Breast epithelium (tissue), 4 donors: Measurements from ENCODE around the gene ZNF813. TPM values are rescaled to one million over a fixed set of nuclear protein-coding genes. Genes with fewer than 3 reads are reported as not detected.
"Not testable (repeated sequence)": the region's sequence is repeated elsewhere in the genome, so short reads cannot be mapped to it uniquely, and the experiment has no call there.

ENCODE experiments used
- DNase-seq, 2 donors: peaks; one replicate each; pipeline ENCODE4 v3.0.0-alpha.2; 2019; ENCODE audit warnings: low spot score in 2 of 2
- H3K27ac ChIP-seq, 2 donors: fragments of 200-600 bp; sonication (generic) in 1 of 2; one replicate each; pipeline ENCODE4 v1.5.1; 2016 to 2019; ENCODE audit warnings: mild to moderate bottlenecking in 1 of 2
- H3K27me3 ChIP-seq, 2 donors: fragments of 200-600 bp; sonication (generic) in 1 of 2; one replicate each; pipeline versions ENCODE4 v1.5.1 to v1.6.0; 2017 to 2019; ENCODE audit warnings: control low read depth in 1 of 2, mild to moderate bottlenecking in 1 of 2
- H3K36me3 ChIP-seq: fragments of 200-600 bp; one replicate; pipeline ENCODE4 v1.5.1; 2019
- H3K4me1 ChIP-seq, 2 donors: fragments of 200-600 bp; sonication (generic); one replicate each; pipeline ENCODE4 v1.5.1; 2016 to 2019; ENCODE audit warnings: control low read depth in 1 of 2
- H3K4me3 ChIP-seq, 3 donors: fragments of 200-600 bp; sonication (generic); 1 replicate in 2 of 3; 2 replicates in 1 of 3; pipeline ENCODE4 v1.5.1; 2016 to 2019; ENCODE audit warnings: mild to moderate bottlenecking in 3 of 3, moderate library complexity in 2 of 3
- H3K9me3 ChIP-seq, 2 donors: fragments of 200-600 bp; sonication (generic) in 1 of 2; one replicate each; pipeline ENCODE4 v1.5.1; 2016 to 2019; ENCODE audit warnings: control low read depth in 1 of 2
- CTCF ChIP-seq, 3 donors: fragments of 450-650 bp; IDR thresholded peaks; one replicate each; pipeline ENCODE4 v1.5.1; 2016 to 2017; ENCODE audit warnings: antibody characterized with exemption in 3 of 3, mild to moderate bottlenecking in 3 of 3, moderate library complexity in 3 of 3
- POLR2A ChIP-seq: fragments of 450-650 bp; IDR thresholded peaks from one replicate; pipeline ENCODE4 v1.6.1; 2016; ENCODE audit warnings: antibody characterized with exemption, mild to moderate bottlenecking, moderate library complexity
- POLR2AphosphoS5 ChIP-seq, 3 donors: sonication (generic); formaldehyde crosslinking; IDR thresholded peaks; one replicate each; pipeline ENCODE4 v1.6.1; 2017; ENCODE audit warnings: antibody characterized with exemption in 3 of 3
- intact Hi-C: fragments of 100-400 bp; cut with DNase I; formaldehyde crosslinking; loops from one replicate; pipeline ENCODE4 v1.15.1; 2023; ENCODE audit warnings: low total_unique reads
- total RNA-seq, 3 donors: library from RNA; depleted of rRNA; stranded (reverse); fragments of >200 nt; gene quantifications; one replicate each; pipeline ENCODE4 v1.1.0, GENCODE V29; 2016

Gene ZNF813
- total RNA-seq, 3 donors from 2014 or later = 3.3 to 7.0 (median 3.4) TPM

- H3K4me1 ChIP-seq = no peaks in the 10 kb centered on the region
- DNase-seq = peak; percentile 96 to 98
- intact Hi-C loops = no loop called here
- H3K27ac ChIP-seq = peak within 1 kb of the TSS; percentile 85 to 89
- H3K4me3 ChIP-seq = peak within 1 kb of the TSS; percentile 61 to 78 (median 71)
- no peaks in the 10 kb centered on the region for H3K27me3 ChIP-seq
- TF ChIP-seq POLR2A = peak; percentile 59
- TF ChIP-seq POLR2AphosphoS5 (IDR thresholded peaks at IDR 0.05) = peak; percentile 67 to 88 (median 70)
- peak in 2 of 3 donors; percentile 38 to 42 for TF ChIP-seq CTCF (IDR thresholded peaks at IDR 0.05)
- H3K9me3 ChIP-seq = peaks cover 0 to under 1% of the 10 kb centered on the region in 2 donors
- no peaks in the 10 kb centered on the region for H3K36me3 ChIP-seq
These were observed 36.0 kb upstream of the ZNF813 start, which contains the start of gene ZNF761 for GRCh38 chr19:53431399-53432087. Gene ZNF761 (plus strand): TSS chr19:53431984. CDS start chr19:53447269, 15,285 bp downstream.

- peak overlapping the region; percentile 85 to 89 for H3K27ac ChIP-seq
- H3K27me3 ChIP-seq = no peaks in the 10 kb centered on the region
- no peaks in the 10 kb centered on the region for H3K4me1 ChIP-seq
- DNase-seq = no peak
- TF ChIP-seq POLR2AphosphoS5 (IDR thresholded peaks at IDR 0.05) = no peak
- no peak for TF ChIP-seq CTCF (IDR thresholded peaks at IDR 0.05)
- TF ChIP-seq POLR2A = no peak
- H3K36me3 ChIP-seq = no peaks in the 10 kb centered on the region
- peaks cover 0 to 3% of the 10 kb centered on the region in 2 donors for H3K9me3 ChIP-seq
- H3K4me3 ChIP-seq = peak overlapping the region; percentile 61 to 78 (median 71)
- intact Hi-C loops = no loop called here
These were observed 35.4 kb upstream of the ZNF813 start for GRCh38 chr19:53432088-53432661.

- peaks cover 19 to 29% of the 10 kb centered on the region in 2 donors for H3K9me3 ChIP-seq
- H3K27ac ChIP-seq, H3K4me1 ChIP-seq, intact Hi-C loops, H3K36me3 ChIP-seq, H3K4me3 ChIP-seq, H3K27me3 ChIP-seq, DNase-seq: not testable (repeated sequence)
These were observed 23.7 kb upstream of the ZNF813 start for GRCh38 chr19:53443809-53444208.

GRCh38 chr19:53447196-53447595 lies 20.3 kb upstream of the ZNF813 start:
- H3K4me3 ChIP-seq, H3K27me3 ChIP-seq, H3K36me3 ChIP-seq, intact Hi-C loops, H3K4me1 ChIP-seq, H3K27ac ChIP-seq, DNase-seq: not testable (repeated sequence)
- peaks cover 20 to 24% of the 10 kb centered on the region in 2 donors for H3K9me3 ChIP-seq

DNA sequence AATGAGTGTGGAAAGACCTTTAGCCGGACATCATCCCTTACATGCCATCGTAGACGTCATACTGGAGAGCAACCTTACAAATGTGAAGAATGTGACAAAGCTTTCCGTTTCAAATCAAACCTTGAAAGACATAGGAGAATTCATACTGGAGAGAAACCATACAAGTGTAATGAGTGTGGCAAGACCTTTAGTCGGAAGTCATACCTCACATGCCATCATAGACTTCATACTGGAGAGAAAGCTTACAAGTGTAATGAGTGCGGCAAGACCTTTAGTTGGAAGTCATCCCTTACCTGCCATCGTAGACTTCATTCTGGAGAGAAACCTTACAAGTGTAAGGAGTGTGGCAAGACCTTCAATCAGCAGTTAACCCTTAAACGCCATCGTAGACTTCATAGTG lies 11.7 kb upstream of the ZNF813 start:
- Histone ChIP-seq H3K27me3 (no peaks in the 10 kb centered on the region), H3K4me1 (no peaks in the 10 kb centered on the region), H3K4me3 (no peak overlapping the region), H3K27ac (no peak overlapping the region), H3K36me3 (peaks cover 6% of the 10 kb centered on the region), H3K9me3 (peaks cover 28 to 66% of the 10 kb centered on the region in 2 donors)
- intact Hi-C loops = no loop called here
- TF ChIP-seq CTCF (IDR thresholded peaks at IDR 0.05) (no peak), POLR2A (no peak), POLR2AphosphoS5 (IDR thresholded peaks at IDR 0.05) (no peak)
- DNase-seq = no peak

DNA sequence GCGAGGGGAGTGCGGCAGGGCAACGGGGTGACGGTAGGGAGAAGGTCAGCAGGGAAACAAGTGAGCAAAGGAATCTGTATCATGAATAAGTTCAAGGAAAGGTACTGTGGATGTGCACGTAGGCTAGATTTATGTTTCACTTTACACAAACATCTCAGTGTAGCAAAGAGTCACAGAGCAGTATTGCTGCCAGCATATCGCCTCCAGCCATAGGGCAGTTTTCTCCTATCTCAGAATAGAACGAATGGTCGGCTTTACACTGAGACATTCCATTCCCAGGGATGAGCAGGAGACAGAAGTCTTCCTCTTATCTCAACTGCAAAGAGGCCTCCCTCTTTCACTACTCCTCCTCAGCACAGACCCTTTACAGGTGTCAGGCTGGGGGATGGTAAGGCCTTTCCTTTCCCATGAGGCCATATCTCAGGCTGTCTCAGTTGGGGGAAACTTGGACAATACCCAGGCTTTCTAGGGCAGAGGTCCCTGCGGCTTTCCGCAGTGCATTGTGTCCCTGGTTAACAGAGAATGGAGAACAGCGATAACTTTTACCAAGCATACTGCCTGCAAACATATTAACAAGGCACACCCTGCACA lies 7.3 kb upstream of the ZNF813 start:
- H3K36me3 ChIP-seq, DNase-seq, H3K27ac ChIP-seq, H3K27me3 ChIP-seq, H3K4me3 ChIP-seq, intact Hi-C loops, H3K4me1 ChIP-seq: not testable (repeated sequence)
- H3K9me3 ChIP-seq = peaks cover 16 to 35% of the 10 kb centered on the region in 2 donors
